HG03521 (cell line): ENCODE data around the gene DNAJC7.
"Not testable (repeated sequence)": the region's sequence is repeated elsewhere in the genome, so short reads cannot be mapped to it uniquely, and the experiment has no call there.

Experiments used
- ATAC-seq: cut with Tn5 transposase; IDR thresholded peaks from one replicate; pipeline ENCODE4 v1.9.1; 2021; ENCODE audit warnings: mild to moderate bottlenecking, moderate library complexity; ENCODE audit not compliant: unreplicated experiment

DNAJC7 gene

GRCh38 chr17:42042598-42043319, 25.5 kb upstream of the DNAJC7 start:
- ATAC-seq, result no peak

GRCh38 chr17:42041619-42042018, 24.4 kb upstream of the DNAJC7 start:
- no peak for ATAC-seq

- ATAC-seq, result no peak
Observed at GRCh38 chr17:42040818-42041217, 23.6 kb upstream of the DNAJC7 start.

- no peak for ATAC-seq
Observed at GRCh38 chr17:42039794-42040763, 22.8 kb upstream of the DNAJC7 start.

GRCh38 chr17:42038221-42038973, 21.2 kb upstream of the DNAJC7 start:
- no peak for ATAC-seq

GRCh38 chr17:42034059-42034458, 16.8 kb upstream of the DNAJC7 start:
- ATAC-seq, result no peak

GRCh38 chr17:42031584-42031983, 14.3 kb upstream of the DNAJC7 start:
- no peak for ATAC-seq

- ATAC-seq, result no peak
Observed at GRCh38 chr17:42028791-42029127, 11.5 kb upstream of the DNAJC7 start.

- no peak for ATAC-seq
Observed at GRCh38 chr17:42027961-42028790, 10.9 kb upstream of the DNAJC7 start.

DNA sequence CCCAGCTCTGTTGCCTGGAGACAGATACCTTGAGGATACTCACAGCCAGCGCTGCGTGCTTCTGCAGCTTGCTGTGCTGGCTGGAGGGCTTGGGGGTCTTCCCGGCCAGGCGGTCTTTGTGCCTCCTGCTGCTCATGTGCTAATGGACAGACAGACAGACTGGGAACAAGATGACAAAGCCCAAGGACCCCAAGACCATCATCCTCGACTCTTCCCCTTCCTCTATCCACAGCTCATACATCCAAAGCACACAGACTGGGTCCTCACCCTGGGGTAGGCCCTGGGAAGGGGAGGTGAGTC, 10.3 kb upstream of the DNAJC7 start:
- no peak for ATAC-seq

GRCh38 chr17:42026857-42027589, 9.8 kb upstream of the DNAJC7 start:
- ATAC-seq, result no peak

DNA sequence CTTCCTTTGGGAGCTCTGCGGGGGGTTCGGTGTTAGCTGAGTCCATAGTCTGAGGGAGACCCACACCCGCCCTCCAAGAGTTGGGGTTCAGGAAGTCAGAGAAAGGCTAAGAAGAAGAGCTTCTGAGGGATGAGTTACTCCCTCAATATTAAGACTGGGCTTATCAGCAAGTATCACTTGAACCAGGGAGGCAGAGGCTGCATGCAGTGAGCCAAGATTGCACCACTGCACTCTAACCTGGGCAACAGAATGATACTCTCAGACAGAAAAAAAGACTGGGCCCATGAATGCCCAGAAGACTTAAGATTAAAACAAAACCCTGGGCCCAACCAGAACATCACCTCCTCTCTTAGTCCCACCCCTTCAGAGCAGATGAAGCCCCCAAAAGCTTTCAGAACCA, 8.7 kb upstream of the DNAJC7 start:
- no peak for ATAC-seq

DNA sequence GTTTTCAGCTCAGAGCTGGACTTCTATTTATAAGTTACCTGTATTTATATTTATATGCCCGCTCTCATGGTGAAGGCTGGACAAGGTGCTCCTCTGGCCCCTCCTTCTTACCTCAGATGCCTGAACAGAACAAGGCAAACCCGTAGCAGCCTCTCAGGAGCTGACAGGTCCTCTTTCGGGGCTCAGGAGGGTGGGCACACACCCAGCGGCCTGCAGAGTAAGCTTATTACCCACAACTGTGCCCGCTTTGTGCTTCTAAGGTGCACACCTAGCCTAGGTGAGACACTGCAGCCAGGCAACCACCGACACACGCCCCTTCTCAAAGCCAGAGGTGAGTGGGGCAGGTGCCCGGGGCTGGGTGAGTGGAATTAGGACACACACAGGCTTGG, 7.9 kb upstream of the DNAJC7 start:
- ATAC-seq, result no peak

- no peak for ATAC-seq
Observed at GRCh38 chr17:42023524-42024349, 6.5 kb upstream of the DNAJC7 start.

- ATAC-seq, result not testable (repeated sequence)
Observed at GRCh38 chr17:42020845-42021244, 3.6 kb upstream of the DNAJC7 start.

- peak; percentile 49 for ATAC-seq
Observed at GRCh38 chr17:42019509-42020404, 2.5 kb upstream of the DNAJC7 start, which contains the start of gene NKIRAS2. TSS of gene NKIRAS2 (plus strand) at chr17:42020090. CDS start at chr17:42021578, 1,488 bp downstream.

- ATAC-seq, result no peak
Observed at GRCh38 chr17:42018988-42019387, 1.7 kb upstream of the DNAJC7 start.

DNA sequence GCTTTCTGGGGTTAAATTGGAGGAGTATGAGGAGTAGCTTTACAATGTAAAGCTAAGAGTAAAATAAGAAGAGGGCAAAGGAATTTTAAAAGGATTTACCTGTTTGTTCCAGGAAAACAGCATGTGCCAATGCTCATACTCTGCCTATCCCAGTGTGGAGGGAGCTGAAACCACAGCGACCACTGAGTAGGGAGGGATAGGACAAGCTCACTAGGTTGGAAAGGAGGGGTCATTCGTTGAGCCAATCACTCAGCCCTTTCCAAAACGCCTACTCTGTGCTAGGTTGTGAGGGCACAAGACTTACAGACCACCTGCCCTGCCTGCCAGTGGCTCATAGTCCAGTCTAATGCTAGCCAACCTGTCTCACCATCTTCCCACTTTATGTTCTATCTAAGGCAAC, 1.1 kb upstream of the DNAJC7 start:
- ATAC-seq, result no peak
